Globus pallidus (tissue), 1 donor: ENCODE measurements around the gene ADARB1.

Source experiments
- DNase-seq: peaks from one replicate; pipeline ENCODE4 v3.0.0-alpha.2; 2015; ENCODE audit warnings: low spot score

The ADARB1 gene

GRCh38 chr21:45203983-45204382 is 129.6 kb downstream of the ADARB1 start:
- no peak for DNase-seq

- DNase-seq = no peak
Observed at GRCh38 chr21:45204395-45204794, 130.0 kb downstream of the ADARB1 start.

- peak; percentile 34 for DNase-seq
Observed at GRCh38 chr21:45207839-45208626, 133.7 kb downstream of the ADARB1 start.

GRCh38 chr21:45208627-45208951 is 134.2 kb downstream of the ADARB1 start:
- DNase-seq = no peak

- no peak for DNase-seq
Observed at GRCh38 chr21:45209046-45209445, 134.7 kb downstream of the ADARB1 start.

- peak; percentile 36 for DNase-seq
Observed at GRCh38 chr21:45209685-45210284, 135.4 kb downstream of the ADARB1 start.

- no peak for DNase-seq
Observed at GRCh38 chr21:45210461-45210983, 136.1 kb downstream of the ADARB1 start.

GRCh38 chr21:45211661-45212060 is 137.3 kb downstream of the ADARB1 start:
- no peak for DNase-seq

GRCh38 chr21:45213392-45213791 is 139.0 kb downstream of the ADARB1 start:
- no peak for DNase-seq

GRCh38 chr21:45215213-45215612 is 140.8 kb downstream of the ADARB1 start:
- DNase-seq = no peak

GRCh38 chr21:45217010-45217409 is 142.6 kb downstream of the ADARB1 start:
- DNase-seq = no peak

- no peak for DNase-seq
Observed at GRCh38 chr21:45219517-45219916, 145.1 kb downstream of the ADARB1 start.

- no peak for DNase-seq
Observed at GRCh38 chr21:45220071-45220481, 145.7 kb downstream of the ADARB1 start.

- no peak for DNase-seq
Observed at GRCh38 chr21:45220714-45221490, 146.5 kb downstream of the ADARB1 start.

GRCh38 chr21:45222001-45222400 is 147.6 kb downstream of the ADARB1 start:
- DNase-seq = no peak

GRCh38 chr21:45223236-45224185 is 149.1 kb downstream of the ADARB1 start:
- DNase-seq = no peak

- no peak for DNase-seq
Observed at GRCh38 chr21:45224189-45224938, 150.0 kb downstream of the ADARB1 start.

GRCh38 chr21:45225041-45225740 is 150.8 kb downstream of the ADARB1 start:
- no peak for DNase-seq

- no peak for DNase-seq
Observed at GRCh38 chr21:45225741-45226327, 151.5 kb downstream of the ADARB1 start.
